Cerebellar cortex (tissue), 1 donor: Measurements from ENCODE around the gene HHIPL1.
"Not testable (repeated sequence)": the region's sequence is repeated elsewhere in the genome, so short reads cannot be mapped to it uniquely, and the experiment has no call there.

Experiments
- DNase-seq: peaks from one replicate; pipeline ENCODE4 v3.0.0-alpha.2; 2015; ENCODE audit warnings: low spot score

The HHIPL1 gene

DNA sequence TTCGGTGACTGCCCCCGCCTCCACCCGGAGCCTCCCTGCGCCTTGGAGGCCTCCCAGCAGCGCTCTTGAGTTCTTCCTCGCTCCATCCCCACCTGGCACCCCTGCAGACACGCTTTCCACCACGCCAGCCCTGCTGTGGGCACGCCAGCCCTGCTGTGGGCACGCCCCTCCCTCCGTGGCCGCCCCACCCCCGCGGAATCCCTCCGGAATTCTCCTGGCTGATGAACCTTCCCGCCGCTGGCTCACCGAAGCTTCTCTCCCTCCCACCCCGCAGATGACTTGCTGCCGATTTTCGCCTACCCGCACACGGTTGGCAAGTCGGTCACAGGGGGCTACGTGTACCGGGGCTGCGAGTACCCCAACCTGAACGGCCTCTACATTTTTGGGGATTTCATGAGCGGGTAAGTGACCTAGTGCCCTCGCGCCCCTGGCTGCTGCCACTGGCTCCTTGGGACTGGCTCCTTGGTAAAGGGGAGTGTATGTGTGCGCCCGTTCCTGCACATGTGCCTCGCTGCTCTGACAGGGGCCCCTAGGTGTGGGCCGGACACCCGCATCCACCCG, 15.2 kb downstream of the HHIPL1 start:
- no peak for DNase-seq

DNA sequence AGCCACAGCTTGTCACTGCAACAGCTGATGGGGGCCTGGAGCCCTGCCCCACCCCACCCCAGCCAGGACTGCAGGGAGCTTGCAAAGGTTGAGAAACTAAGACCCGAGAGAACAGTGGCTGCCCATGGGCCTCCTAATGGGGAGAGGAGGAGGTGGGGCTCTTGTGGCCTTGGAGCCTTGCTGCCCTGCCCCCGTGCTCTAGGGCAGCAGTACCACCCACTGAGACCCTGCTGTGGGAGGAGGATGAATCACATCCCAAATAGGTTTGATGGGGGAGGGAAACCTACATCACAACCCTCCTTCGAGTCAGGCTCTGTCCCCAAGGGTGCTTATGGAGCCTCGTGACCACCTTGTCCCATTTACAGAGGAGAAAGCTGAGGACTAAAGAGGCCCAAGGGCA, 15.9 kb downstream of the HHIPL1 start:
- no peak for DNase-seq

DNA sequence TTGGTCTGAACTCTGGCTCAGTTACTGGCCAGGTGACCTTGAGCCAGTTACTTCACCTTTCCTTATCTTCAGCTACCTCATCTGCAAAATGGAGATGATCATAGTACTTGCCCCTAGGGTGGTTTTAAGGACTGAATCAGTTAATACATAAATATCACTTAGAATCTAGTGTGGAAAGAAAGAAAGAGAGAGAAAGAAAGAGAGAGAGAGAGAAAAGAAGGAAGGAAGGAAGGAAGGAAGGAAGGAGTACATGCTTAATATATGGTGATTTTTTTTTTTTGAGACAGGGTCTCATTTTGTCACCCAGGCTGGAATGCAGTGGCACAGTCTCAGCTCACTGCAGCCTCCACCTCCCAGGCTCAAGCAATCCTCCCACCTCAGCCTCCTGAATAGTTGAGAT, 16.3 kb downstream of the HHIPL1 start:
- not testable (repeated sequence) for DNase-seq

DNA sequence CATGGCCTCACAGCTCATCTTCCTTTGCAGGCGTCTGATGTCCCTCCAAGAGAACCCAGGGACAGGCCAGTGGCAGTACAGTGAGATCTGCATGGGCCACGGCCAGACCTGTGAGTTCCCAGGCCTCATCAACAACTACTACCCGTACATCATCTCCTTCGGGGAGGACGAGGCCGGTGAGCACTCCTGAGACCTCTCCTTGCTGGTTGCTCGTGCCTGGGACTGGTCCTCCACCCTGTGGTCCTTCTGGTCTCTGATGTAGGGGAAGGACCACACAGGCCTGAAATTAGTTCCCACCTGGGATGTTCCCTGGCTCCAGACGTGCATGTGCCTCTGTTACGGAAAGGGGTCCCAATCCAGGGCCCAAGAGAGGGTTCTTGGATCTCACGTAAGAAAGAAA, 17.9 kb downstream of the HHIPL1 start:
- no peak for DNase-seq

DNA sequence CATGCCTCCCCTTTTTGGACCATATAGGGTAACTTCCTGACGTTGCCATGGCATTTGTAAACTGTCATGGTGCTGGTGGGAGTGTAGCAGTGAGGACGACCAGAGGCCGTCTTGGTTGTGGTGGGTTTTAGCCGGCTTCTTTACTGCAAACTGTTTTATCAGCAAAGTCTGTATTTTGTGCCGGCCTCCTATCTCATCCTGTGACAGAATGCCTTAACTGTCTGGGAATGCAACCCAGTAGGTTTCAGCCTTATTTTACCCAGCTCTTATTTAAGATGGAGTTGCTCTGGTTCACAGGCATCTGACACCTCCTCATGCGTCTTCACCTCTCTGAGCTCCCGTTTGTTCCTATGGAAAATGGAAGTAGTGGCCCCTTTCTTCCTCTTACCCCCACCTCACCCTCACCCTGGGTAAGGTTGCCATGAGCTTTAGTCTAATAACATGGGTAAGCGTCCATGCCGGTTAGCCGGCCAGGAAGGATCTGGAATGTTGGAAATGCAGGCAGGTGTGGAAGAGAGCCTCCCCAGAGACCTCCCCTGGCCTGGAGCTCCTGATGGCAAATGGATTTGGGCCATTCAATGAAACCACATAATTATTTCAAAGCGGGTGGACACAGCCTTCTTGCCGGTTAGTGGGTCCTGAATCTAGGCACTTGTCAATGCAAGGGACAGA, 18.6 kb downstream of the HHIPL1 start:
- no peak for DNase-seq

DNA sequence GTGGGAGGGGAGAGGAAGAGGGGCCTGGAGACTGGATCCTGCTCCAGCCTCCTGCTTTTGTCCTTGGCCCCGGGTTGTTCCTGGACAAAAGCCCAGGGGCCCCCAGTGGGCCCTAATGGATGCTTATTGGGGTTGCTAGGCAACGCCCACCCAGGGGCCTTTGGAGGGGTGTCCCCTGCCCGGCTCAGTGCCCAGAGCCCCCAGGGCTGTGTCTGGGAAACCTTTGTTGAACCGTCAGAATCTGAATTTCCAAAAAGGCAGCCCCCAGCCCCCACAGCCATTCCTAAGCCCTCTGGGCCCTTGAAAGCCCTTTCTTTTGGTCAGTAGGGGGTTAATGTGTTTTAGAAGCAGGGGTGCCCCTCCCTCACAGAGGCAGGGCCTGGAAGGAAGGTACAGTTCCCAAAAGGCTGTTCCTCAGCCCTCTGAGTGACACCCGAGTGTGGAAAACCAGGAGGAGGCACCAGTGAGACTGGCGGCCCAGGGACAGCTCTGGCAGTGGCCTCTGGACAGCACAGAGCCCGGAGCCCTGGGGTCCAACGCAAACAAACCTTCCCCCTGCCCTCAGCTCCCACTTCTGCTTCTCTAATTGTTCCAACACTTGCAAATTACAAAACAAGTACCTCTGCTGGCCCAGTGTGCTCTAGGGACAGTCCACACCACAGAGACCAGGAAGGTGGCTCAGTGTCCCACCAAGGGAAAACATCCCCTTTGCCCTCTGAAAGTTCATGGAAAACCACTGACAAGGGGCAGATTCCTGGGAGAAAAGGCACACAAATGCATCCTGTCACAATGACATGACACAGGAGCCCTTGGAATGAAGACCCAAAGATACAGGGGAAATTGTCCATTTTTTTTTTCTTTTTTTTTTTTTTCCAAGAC, 19.4 kb downstream of the HHIPL1 start:
- peak; percentile 53 for DNase-seq

DNA sequence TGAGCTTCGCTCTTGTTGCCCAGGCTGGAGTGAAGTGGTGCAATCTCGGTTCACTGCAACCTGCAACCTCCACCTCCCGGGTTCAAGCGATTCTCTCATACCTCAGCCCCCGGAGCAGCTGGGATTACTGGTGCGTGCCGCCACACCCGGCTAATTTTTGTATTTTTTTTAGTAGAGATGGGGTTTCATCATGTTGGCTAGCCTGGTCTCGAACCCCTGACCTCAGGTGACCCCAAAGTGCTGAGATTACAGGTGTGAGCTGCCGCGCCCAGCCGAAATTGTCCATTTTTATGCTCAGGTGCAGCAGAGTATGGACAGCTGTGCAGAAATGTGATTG, 20.0 kb downstream of the HHIPL1 start:
- DNase-seq, result no peak

DNA sequence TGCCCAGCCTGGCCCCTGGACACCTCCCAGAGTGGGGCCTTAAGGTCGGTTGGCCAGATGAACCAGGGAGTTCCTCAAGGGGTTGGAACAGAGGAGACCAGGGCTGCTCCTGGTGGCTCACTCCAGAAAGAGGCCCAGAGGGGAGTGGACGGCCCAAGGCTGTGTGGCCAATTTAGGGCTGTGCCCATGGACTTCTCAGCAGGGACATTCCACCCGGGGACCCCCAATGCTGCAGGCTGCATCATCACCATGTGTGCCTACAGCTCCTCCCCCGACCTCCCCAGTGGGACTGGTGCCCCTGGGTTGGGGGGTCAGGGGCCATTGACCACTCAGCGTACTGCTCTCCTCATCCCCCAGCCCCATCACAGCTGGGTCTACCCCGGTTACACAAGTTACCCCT, 21.6 kb downstream of the HHIPL1 start:
- DNase-seq, result no peak

DNA sequence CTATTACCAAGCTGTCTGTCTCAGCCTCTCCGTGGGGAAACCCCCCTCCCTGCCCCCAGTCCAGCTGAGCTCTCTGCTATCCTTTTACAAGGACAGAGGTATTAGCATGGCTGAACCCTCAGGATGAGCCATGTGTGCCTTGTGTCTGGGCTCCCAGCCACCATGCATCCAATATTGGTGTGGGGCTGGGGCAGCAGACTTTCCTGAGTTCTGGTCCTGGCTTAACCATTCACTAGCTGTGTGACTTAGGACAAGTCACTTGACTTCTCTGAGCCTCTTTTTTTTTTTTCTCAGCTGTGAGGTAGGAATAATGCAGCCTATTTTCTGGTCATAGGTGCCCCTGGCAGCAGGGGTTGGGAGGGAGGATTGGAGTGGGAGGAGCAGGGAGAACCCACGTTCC, 22.1 kb downstream of the HHIPL1 start:
- DNase-seq, result no peak

DNA sequence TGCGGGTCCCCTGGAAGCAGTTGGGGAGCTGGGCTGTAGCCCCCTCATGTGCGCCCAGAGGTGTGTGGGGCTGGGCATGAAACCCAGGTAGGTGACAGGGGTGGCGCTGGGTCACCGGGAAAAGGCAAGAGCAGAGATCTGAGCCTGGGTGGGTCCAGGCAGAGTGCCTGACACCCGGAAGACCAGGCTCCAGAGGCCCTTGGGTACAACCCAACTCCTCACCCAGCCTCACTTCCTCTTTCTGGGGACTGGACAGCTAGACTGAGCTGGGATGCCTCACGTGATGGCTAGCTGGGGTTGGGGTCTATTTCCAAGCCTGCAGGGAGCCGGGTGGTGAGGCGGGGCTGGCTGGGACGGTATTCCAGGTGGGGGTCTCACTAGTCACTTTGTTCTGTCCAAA, 22.9 kb downstream of the HHIPL1 start:
- DNase-seq, result no peak

DNA sequence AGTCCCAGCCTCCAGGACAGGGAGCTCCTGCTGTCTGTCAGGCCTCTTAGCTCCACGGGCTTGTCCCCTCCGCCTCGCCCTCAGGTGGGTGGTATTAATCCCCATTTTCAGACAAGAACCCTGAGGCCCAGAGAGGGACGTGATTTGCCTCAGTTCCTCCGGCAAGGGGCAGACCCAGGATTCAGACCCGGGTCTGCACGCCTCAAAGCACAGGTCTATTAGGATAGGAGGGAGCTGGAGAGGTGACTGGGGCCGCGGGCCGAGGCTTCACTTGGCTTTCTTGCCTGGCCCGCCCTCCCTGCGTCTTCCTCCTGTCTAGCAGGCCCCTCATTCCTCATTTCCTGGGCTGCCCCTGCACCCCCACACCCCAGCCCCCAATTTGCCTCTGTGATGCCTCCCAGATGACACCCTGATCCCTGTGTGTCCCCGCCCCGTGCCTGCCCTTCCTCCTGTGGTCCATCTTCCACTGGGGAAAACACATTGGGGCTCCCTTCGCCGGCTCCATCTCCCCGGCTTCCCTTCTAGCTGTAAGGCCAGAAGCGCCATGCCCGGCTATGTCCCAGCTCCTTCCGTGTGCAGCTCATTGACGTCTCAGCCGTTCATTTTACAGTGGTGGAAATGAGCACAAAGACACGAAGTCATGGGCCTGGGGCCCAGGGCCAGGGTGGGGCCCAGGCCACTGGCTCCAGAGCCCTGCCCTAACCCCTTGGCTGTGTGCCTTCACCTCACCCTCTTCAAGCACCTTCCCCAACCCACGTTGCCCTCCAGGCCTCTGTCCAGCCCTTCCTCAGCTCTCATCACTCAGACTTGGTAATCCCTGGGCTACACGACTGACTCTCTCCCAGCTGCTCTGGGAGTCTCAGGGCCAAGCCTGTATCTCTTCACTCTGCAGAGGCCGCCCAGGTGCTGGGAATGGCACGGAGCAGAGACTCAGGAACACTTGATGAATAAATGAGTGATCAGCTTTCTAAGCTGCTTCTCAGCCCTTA, 23.7 kb downstream of the HHIPL1 start:
- DNase-seq, result no peak

DNA sequence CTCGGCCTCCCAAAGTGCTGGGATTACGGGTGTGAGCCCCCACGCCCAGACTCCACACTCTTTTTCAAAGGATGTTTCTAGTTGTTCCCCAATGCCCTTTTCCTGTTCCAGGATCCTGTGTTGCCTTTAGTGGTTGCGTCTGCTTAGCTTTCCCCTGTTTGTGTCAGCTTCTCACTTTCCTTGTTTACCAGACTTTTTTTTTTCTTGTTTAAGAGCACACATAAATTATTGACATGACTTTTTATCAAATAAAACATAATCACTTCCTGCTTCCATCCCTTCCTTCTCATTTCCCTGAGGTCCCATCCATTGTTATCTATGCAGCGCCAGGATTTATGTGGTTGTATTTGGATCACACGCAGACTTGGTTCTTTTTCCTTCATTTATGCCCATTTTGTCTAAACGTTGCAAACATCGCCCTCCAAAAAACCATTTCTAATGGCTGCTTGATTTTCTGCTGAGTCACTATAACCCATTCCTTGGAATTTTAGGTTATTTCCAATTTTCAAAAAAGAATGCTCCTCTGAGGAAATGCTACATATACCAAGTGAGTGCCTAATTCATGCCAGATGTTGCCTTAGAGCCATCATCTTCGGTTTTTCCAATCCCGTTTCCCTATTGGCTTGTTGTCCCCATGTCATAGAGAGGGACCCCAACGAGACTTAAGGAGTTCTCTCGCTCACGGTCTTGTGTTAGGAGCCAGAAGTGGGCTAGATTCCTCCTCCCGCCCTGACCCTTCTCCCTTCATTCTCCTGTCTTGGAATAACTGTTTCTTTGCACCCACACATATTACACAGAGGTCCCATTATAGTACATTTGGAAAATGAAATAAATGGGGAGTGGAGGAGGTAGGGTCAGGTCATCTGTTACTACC, 25.7 kb downstream of the HHIPL1 start:
- no peak for DNase-seq

DNA sequence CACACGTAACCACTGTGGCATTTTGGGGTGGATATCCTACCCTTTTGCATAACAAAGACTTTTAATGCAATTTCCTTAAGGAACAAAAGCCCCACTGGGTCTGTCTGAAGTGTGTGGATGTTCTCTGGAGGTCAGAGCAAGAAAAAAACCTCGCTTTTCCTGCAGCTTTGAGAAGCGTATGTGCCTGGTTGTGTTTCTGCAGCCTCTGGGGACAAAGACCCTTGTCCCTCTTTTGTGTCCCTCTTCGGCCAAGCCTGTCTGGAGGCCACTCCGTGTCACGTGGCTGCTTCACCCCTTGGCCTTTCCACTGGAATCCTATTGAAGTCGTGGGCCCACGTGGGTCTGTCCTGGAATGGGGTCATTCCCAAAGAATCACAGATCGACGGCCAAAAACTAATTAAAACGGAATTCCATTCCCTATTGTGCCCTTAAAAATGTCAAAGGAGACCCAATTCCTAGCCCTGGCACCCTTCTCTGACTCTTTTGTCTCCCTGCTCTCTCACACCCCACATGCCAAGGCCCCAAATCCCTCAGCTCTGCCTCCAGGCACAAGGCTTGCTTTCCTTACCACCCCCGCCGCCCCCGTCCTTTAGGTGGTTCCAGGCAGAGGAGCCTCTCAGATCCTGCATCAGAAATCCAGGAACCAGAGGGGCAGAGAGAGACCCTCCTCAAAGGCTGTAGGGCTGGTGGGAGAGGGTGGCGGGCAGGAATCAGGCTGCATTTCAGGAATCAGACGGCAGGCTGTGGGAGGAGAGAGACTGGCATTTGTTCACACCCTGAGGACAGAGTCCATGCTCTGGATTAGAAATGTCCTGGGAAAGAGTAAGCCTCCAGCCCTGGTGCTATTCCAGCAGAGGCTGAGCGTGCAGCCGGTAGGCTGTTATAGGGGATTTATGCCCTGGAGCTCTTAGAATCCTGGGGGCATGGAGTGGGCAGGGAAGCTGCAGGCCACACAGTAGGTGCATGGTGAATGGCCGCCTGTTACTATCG, 26.6 kb downstream of the HHIPL1 start:
- DNase-seq, result no peak

DNA sequence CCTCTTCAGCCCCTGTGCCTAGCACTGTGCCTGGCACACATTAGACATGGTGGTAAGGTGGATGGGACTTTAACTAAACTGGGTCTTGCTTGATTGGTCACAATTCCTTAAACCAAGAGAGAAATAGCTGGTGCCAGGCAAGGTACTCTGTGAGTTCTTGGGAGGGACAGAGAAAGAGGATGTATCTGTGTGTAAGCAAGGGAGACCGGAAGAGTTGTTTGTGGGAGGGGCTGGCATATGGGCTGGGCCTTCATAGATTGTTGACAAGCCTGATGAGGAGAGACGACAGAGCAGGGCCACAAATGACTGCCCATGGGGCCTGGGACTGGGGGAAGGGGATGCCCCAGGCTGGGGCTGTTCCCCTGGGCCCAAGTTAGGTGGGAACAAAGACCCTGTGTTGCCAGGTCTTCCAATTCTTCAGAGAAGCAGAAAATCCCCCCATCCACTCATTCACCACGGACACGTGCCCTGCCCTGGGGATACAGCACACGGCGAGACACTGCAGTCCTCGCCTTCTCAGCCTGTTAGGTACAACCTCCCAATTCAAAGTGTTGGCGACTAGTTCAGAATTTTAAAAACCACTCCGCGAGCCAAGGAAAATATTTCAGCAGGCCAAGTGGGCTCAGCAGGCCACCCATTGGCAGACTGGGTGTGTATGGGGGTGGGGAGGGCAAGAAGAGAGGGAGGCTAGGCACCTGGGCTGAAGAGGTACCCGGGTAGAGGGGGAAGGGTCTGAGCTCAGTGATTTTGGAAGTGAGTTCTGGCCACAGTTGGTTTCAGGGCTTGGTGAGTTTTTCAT, 27.8 kb downstream of the HHIPL1 start:
- peak; percentile 24 for DNase-seq

DNA sequence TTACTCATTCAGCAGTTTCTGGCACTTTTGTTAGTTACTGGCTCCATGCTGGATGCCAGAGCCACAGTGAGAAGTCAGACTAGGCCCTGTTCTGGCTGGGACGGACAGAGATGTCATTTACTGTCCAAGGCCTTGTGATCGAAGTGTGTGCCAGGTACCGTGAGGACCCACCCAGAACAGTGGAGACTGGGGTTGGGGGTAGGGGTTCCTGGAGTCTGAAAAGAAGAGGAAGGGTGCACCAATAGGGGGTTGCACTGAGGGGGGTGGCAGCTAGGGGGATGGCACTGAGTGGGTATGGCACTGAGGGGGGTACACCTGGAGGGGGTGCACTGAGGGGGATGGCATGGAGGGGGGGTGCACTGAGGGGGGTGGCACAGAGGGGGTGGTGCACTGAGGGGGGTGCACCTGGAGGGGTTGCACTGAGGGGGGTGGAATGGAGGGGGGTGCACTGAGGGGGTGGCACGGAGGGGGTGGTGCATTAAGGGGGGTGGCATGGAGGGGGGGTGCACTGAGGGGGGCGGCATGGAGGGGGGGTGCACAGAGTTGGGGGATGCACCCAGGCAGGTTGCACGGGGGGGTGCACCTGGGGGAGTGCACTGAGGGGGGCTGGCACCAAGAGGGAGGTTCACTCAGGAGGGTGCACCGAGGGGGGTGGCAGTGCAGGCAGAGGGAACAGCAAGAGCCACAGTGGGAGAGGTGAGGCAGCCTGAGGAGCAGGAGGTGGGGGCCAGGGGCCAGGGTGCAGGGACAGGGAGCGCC, 28.6 kb downstream of the HHIPL1 start:
- DNase-seq, result no peak

DNA sequence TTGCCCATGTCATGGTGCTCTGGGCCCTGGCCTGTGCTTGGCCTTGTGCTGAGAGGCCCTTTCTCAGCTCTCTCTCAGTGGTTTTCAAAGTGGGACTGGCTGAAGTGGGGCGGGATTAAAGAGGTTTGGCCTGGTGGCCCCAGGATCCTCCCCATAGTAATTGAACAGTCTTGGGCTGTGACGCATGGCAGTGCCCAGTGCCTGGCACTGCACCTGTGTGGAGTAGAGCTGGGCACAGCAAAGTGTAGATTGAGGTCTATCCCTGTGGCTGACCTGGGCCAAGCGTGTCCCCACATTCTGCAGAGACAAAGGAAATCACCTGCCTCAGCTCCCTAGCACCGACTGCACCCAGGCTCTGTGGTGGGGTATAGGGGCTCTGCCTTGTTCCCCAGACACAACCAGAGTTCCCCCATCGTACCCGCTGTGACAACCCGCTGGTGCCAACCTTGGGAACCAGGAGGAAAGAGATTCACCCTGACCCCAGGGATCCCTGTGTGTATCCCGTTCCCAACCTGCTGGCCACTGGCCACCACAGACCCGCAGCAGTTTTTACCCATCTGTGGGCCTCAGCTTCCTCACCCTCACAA, 29.2 kb downstream of the HHIPL1 start:
- no peak for DNase-seq

DNA sequence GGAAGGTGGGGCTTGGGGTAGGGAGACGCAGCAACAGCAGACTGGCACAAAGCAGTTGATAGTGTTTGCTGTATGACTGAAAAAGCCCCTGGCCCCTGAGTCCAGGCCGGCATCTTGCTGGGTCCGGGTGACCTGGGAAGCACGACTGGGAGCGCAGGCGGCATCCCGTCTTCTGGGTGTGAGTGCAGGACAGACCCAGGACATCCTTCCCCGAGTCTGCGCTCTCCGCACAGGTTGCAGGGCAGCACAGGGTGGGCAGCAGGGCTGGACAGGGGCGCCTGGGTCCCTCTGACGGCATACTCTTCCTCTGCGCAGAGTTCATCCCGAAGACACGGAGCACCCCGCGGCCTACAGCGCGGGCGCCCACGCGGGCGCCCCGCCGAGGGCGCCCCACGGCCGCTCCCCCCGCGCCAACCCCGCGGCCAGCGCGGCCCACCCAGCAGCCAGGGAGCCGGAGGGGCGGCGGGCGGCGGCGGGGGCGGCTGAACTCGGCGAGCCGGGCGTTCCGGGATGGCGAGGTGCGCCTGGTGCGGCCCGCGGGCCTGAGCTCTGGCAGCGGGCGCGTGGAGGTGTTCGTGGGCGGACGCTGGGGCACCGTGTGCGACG, 29.9 kb downstream of the HHIPL1 start:
- DNase-seq, result no peak
